ENCODE results near the gene ST3GAL4.
A peak's percentile ranks its signal among the peaks of the same experiment; 100 is the strongest.
"Not testable (repeated sequence)": the region's sequence is repeated elsewhere in the genome, so short reads cannot be mapped to it uniquely, and the experiment has no call there.

The ST3GAL4 gene, protein sequence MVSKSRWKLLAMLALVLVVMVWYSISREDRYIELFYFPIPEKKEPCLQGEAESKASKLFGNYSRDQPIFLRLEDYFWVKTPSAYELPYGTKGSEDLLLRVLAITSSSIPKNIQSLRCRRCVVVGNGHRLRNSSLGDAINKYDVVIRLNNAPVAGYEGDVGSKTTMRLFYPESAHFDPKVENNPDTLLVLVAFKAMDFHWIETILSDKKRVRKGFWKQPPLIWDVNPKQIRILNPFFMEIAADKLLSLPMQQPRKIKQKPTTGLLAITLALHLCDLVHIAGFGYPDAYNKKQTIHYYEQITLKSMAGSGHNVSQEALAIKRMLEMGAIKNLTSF

DNA sequence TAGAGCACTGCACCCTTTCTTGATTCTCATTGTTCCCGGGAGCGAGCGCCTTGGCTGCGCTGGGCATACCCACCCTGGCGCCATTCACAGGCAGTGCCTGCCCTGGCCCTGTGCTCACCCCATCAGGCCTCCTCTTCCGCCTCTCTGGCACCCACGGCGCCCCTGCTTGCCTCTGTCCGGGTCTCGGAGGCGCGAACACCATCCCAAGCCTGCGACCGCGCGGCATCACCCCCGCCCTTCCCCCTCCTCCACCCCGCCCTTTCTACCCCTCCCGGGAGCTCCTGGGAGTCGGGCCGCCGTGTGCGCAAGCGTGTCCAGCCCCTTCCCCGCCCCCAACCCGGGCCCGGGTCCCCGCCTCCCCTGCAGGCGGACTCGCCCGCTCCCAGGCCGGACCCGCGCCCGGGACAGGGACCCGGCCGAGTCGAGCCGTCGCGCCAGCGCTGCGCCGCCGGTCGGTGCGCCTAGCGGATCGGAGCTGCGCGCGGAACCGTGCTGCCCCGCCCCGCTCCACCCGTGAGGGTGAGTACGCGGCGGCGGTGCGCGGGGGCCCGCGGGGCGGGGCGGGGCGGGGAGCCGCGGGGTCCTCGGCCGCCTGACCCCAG lies at the start of gene ST3GAL4:
ST3GAL4 (plus strand) TSS at position 363 of the 602 bp plus-strand sequence. CDS start 50,470 bp downstream, outside the sequence.
- DNase-seq (ENCODE audit: low read depth in 2 of 2): peak; percentile 62 to 74

DNA sequence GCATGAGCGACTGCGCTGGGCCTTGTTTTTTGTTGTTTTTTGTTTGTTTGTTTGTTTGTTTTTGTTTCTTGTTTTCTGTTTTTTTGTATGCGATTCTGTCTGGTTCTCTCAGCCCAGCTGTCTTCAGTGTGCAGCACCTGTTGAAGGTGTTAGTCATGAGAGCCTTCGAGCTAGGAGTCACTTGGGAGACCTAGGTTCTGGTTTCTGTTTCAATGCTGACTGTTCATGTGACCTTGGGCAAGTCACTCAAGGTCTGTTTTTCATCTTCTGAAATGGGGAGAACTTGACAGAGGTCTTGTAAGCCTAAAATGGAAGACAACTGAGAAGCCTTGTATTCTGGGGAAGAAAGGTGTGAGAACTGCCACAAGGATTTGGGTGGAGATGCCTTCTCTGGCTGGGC lies 49.8 kb upstream of the ST3GAL4 start:
- DNase-seq (ENCODE audit: low read depth in 2 of 2): no peak

DNA sequence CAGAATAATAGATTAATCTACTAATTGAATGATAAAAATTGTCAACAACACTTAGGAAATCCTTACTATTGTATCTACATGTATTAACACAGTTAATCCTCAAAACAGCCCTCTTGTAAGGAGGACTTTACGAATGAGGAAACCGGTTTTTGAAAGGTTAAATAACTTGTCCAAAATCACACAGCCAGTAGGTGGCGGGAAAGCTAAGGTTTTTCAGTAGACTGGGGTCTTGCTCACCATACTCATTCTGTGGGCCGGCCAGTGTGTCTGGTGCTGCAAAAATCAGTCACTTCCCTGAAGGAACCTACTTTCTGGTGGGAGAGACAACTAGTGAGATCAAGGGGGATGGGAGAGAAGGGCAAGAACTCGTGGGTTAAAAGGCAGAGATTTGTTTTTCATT lies 47.8 kb upstream of the ST3GAL4 start:
- no peak for DNase-seq (ENCODE audit: low read depth in 2 of 2)

DNA sequence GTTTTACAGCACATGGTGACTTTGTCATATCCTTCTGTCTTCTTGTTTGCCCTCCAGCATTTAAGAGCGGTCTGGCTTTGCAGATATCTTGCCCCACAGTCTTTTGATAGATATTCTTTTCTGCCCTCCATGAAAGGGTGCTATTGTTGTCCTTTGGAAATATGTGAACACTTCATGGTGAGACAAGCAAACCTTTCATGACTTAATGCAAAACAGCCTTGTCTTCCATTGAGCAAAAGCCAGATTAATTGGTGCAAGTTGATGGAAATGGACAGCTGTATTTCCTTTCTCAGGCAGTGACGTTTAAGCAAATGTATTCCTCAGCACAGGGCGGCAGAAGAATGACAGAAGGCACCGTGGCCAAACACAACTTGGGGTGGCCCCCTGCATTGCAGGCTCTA lies 47.2 kb upstream of the ST3GAL4 start:
- no peak for DNase-seq (ENCODE audit: low read depth in 2 of 2)

DNA sequence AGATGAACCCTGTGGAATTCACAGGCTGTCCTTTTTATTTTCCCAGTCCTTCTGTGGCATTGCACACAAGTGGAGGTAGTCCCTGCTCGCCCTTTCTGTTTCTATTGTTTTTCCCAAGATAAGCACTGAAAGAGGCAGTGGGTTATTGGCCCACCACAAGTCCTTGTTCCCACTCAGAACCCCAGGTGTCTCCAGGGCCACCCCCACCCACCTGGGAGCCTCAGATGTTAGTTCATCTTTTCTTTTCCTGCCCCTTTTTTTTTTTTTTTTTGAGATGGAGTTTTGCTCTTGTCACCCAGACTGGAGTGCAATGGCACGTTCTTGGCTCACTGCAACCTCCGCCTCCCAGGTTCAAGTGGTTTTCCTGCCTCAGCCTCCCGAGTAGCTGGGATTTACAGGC lies 46.7 kb upstream of the ST3GAL4 start:
- DNase-seq (ENCODE audit: low read depth in 2 of 2): not testable (repeated sequence)

DNA sequence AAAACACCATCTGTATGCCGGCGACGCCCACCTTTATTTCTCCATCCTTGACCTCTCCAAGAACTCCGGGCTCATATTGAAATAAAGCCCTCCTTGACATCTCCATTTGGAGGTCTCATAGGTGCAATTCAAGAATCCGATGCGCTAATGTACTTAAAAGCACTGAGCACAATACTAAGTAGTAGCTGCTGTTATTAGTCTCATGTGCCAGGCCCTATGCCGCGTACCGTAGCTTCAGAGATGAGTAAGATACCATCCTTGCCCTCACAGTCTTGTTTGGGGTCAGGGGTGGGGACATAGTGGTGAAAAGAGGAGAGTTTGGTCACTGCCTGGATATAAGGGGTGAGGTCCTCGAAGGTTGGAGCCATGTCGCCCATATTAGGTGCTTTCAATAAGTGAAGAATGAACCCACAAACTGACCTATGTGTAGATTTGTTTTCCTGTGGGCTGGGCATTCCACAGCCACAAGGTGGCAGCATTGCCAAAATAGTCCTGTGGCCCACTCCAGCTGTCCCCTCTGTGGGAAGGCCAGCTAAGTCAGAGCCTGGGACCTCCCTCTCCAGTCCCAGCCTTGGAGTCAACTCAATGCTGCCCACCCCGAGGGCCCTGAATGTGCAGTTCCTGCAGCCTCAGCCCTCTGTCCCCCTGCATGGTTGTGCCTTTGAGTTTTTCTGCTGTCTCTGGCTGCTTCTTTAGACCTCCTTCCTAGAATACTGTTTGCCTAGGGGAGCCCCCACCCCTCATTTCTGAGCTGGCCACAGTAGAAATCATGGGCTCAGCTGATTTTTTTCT lies 45.1 kb upstream of the ST3GAL4 start:
- peak in 1 of 2 donors; percentile 50 for DNase-seq (ENCODE audit: low read depth in 2 of 2)

DNA sequence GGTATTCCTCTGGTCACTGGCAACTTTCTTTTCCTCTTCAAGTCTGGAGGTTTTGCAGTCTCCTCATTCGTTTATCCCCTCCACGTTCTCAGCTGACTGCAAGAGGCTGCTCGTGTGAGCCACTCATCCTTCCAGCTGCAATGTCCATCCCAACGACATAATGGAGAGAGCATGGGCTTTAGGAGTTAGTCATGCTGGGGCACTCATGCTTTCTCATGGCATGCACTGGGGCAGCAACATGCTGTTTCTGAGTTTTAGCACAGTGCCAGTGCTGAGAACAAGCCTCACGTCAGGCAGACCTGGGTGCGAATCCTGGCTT lies 44.5 kb upstream of the ST3GAL4 start:
- DNase-seq (ENCODE audit: low read depth in 2 of 2): no peak

DNA sequence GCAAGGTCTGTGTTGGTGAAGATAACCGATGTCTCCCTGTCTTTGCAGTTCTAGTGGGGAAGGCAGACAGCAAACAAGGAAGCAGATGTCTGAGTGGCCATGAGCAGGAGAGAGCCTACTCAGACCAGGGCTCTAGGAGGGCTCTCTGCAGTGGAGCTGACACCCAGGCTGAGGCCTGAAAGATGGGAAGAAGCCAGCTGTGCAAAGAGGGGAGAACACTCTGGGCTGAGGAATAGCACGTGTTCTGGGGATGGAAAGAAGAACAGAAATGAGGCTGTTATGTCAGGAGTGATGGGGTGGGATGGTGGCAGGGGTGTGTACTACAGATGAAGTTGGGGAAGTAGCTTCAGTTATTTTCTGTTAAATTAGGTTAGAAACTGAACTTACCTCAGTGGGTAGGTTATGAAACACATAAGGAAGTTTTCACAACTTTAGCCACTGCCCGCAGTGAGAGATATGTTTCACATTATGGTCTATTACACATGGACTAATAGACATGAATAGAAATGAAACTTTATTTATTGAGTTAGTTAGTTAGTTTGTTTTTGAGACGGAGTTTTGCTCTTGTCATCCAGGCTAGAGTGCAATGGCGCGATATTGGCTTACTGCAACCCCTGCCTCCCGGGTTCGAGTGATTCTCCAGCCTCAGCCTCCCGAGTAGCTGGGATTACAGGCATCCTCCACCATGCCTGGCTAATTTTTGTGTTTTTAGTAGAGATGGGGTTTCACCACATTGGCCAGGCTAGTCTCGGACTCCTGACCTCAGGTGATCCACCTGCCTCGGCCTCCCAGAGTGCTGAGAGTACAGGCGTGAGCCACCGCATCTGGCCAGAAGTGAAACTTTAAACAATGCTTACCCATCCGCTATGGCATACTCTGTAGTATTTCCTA lies 43.8 kb upstream of the ST3GAL4 start:
- no peak for DNase-seq (ENCODE audit: low read depth in 2 of 2)

DNA sequence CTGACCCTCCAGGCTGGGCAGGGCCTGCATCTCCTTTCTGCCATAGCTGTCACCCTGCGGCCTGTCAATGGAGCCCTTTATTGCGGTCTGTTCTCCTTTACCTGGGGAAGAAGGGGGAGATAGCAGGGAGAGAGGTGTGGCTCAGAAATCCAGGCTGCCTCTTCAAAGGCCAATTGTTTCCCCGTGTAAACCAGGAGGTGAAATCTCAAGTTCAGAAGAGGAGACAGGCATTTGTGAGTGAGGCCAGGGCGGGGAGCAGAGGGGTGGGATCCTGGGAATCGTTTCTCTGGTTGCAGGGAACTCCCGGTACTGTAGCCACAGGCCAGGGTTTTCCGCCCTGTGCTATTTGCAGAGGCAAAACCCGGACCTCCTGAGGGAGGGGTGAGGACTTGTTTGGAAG lies 42.5 kb upstream of the ST3GAL4 start:
- no peak for DNase-seq (ENCODE audit: low read depth in 2 of 2)

DNA sequence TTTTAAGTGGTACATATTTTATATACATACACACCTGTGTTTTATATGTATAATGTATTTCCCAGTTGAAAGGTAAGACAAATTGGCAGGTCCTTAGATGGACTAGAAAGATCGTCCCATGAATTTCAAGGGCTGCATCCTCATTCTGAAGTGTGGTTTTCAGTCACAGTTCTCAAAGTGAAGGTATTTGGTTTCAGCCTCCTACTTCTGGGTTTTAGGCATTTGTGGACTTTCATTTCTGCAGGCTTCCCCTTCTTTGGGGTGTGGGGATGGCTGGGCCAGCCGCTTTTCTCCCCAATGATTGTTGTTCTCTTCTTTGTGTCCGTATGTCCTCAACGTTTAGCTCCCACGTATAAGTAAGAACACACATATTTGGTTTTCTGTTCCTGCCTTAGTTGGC lies 41.7 kb upstream of the ST3GAL4 start:
- no peak for DNase-seq (ENCODE audit: low read depth in 2 of 2)

DNA sequence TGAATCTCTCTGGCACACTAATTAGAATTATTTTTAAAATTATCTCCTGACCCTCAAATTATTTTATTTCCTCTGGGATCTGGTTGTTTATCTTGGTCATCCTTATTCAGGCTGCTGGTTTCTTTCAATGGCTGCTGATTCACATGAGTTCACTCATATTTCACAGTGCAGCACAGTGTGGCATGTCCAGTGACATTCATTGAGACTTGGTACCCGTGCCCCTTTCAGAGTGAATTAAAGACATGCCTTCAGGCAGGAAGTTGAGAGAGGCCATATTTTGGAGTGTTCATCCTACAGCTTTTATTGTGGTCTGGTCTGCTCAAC lies 38.1 kb upstream of the ST3GAL4 start:
- no peak for DNase-seq (ENCODE audit: low read depth in 2 of 2)

DNA sequence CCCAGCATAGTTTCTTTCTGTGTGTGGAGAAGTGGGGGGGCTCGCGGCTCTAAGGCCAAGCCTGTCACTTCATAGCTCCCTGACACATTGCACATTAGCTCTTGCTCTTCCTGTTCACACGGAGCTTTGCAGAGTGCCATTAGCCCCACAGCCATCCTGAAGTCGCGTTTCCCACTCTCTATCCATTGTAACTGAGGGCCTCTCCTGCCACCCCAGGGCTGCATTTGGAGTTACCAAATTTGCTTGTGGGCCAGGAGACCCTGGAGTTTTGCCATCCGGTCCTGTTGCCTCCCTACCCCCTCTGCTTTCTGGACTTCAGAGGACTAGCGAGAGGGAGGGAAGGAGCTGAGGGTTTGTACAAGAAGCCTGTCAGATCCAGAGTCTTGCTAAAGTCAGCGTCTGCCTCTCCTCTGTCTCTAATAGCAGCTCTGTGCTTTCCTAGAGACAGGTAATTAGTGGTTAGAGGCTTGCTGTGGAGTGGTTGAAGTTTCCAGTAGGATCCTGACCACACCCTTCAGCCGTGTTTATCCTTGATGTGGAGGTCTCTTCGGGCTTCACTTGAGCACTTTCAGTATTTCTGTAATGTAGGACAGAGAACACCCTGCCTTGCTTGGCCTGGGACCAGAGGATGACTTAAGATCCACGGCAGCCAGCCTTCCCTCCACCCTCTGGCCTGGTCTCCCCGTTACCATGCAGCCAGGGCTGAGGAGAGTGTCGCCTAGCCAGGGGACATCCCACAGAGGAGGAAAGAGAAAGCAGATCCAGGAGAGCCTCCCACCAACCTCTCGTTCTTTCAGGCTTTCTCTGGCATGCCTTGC lies 37.5 kb upstream of the ST3GAL4 start:
- no peak for DNase-seq (ENCODE audit: low read depth in 2 of 2)

DNA sequence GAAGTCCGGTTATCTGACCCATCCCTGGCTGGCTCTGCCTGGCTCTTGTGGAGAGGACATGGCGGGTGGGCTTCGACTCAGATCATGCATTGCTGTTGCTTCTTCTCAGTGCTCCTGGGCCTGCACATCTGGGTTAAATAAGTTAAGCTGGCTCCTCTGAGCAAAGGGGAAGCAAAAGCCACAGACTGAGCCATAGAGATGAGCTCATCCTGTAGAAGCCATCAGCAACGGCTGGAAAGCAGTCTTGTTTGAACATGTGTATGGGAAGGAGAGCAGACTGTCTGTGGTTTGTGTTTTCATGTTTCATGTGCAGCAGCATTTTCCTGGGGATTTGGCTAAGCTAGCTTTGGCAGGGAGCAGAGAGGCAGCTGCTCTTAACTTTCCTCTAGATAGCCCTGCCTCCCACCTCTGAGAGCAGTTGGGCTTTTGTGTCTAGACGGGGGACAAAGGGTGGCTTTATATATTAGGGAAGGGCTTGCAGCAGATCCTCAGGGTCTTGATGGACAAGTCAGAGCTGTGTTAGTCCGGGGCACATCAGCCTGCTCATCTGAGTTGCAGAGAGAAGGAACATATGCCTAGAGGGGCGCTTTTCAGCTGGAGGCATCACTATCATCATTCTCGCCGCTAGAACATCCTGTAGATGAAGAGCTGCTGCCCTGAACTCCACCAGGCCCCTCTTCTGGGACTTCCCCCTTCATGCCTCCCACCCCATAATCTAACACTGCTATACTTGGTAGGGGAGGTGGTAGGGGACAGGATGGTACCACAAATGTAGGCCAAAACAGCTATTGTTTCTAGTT lies 36.7 kb upstream of the ST3GAL4 start:
- no peak for DNase-seq (ENCODE audit: low read depth in 2 of 2)

DNA sequence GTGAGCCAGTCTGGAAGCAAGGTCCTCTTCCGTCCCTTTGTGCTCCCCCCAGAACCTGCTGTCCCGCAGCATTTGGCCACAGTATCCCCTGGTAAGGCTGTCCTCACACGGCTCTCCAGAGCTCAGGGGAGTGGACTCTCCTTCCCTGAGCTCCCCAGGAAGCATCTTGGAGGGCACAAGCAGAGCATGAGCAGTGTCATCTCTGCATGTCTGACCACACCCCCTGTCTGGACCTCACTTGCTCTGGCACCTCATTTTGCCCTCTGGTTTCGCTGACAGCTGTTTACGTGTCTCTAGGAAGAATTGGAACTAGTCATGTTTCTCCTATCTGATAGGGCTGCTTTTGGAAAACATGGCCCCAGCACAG lies 36.1 kb upstream of the ST3GAL4 start:
- no peak for DNase-seq (ENCODE audit: low read depth in 2 of 2)

DNA sequence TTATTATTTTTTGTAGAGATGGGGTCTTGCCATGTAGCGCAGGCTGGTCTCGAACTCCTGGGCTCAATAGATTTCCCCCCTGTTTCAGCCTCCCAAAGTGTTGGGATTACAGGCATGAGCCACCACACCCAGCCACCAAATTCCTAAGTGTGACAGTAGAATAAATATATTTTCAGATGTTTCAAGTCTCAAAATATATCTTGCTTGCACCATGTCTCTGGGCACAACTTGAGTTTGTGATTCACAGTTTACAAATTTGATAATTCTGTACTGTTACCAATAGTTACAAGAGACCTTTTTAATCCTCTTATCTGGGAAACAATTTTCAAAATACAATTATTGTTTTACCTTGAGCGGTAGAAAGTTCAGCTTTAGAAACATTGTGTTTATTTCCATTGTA lies 32.5 kb upstream of the ST3GAL4 start:
- no peak for DNase-seq (ENCODE audit: low read depth in 2 of 2)

DNA sequence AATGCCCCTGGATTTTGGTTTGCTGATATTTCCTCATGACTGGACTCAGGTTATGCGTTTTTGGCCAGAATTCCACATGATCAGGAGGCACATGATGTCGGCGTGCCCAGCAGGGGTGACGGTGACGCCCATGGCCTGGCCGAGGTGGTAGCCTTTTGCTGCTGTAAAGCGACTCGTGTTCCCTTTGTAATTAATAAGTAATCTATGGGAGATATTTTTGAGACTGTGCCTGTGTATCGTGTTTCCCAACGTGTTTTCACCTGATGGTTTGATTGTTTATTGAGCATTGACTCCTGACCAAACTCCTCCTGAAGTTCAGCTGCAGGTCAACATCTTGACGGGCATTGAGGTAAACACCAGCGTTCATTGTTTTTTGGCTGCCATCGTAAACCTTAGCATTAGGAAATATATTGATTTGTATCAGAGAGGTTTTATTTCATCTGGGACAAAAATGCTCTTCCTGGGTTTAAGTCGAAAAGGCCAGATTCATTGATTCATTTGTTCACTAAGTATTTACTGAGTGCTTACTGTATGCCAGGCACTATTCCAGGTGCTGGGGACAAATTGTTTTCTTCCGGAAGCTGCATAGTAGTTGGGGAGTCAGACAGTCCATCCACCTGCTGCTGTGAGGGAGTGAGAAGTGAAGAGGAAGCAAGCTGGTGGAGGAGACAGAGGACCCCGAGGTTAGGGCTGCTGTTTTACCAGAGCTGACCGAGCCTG lies 28.0 kb upstream of the ST3GAL4 start:
- no peak for DNase-seq (ENCODE audit: low read depth in 2 of 2)

DNA sequence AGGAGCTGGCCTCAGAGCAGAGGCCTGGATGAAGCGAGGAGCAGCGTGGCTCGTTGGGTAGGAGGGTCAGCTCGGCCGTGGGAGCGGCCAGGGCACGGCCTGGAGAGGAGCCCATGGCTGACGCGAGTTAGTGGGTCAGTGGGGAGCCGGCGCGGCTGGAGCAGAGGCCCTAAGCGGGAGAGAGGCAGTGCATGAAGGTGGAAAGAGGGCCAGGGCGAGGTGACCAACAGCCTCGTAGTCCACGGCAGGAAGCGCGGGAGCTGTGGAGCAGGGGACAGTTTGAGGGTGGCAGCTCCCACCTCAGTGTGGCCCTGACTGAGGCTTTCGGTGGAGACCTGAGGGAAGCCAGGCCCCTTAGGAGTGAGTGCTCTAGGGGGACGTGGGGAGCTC lies 27.5 kb upstream of the ST3GAL4 start:
- DNase-seq (ENCODE audit: low read depth in 2 of 2): no peak

DNA sequence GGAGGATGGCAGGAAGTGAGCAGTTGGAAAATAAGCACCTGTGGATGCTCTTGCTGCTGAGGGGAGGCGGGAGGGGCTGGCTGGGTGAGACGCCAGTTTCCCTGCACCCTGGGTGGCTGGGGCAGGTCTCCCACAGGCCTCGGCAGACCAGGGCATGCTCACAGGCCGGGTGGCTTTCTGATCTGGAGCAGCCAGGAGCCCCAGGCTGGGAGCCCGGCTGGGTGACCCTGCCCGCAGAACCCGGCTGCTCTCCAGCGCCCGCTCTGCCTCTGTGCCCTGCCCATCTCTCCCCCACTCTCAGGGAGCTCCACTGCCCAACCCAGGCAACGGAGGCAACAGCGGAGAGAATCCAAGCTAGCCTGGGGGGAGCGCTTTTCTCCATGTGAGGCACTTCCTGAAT lies 27.0 kb upstream of the ST3GAL4 start:
- no peak for DNase-seq (ENCODE audit: low read depth in 2 of 2)

DNA sequence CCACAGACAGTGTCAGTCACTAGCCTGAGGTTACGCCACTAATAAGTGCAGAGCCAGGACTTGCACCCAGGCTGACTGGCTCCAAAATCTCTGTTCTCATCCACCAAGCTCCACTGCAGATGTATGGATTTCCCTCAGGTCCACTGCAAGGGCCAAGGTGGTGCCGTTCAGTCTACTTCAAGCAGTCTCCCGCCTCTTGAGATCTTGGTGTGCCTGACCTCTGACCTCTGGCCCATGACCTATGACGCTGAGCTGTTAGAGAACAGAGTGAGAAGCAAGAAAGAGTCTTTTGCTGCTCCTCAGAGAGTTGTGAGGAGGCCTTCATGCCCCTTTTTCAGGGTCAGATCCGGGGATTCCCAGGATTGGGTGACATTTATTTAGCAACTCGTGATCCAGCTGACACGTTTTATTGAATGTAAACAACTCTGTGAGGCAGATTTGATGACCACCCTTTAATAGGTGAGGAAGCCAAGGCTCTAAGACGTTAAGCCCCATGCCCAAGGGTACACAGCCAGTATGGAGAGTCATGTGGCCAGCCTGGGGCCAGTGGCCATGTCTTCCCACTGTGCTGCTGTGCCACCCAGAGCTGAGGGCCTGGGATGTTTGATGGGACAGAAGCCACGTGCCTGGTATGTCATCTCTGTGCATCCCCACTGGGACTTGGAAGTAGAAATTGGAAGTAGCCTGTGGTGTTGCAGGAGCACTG lies 26.4 kb upstream of the ST3GAL4 start:
- no peak for DNase-seq (ENCODE audit: low read depth in 2 of 2)
